ENCODE data around the gene KRT80. TPM values are rescaled to one million over a fixed set of nuclear protein-coding genes. Genes with fewer than 3 reads are reported as not detected.
A peak's percentile ranks its signal among the peaks of the same experiment; 100 is the strongest.

The KRT80 gene
- total and polyA plus RNA-seq, 8 donors: 4.8 to 18.3 (median 8.6) TPM

- TF ChIP-seq CTCF (IDR thresholded peaks at IDR 0.05): no peak
- DNase-seq (peak in 1 of 6 donors; percentile 20), FAIRE-seq (no peak), ATAC-seq (no peak)
- intact Hi-C loops (cut with DNase I): loop anchor here in 1 of 3 donors (5.0 kb wide), 1 partner anchor 48 kb away; no protein-coding TSS in a partner anchor
- WGBS, 2 donors: 60 to 65% methylated on average over 13 of the region's 13 CpGs
- H3K4me1 ChIP-seq: peaks cover 0 to 5% (median 3%) of the 10 kb centered on the region in 3 donors
- no peaks in the 10 kb centered on the region for H3K27me3 ChIP-seq
- no peak overlapping the region for H3K4me3 ChIP-seq
- H3K27ac ChIP-seq: peak overlapping the region in 1 of 4 donors; percentile 37
- no peaks in the 10 kb centered on the region for H3K9me3 ChIP-seq
- no peaks in the 10 kb centered on the region for H3K36me3 ChIP-seq
Observed at GRCh38 chr12:52164624-52165023, 27.2 kb downstream of the KRT80 start.

- intact Hi-C loops (cut with DNase I): no loop called here
- DNase-seq (peak in 1 of 6 donors; percentile 15), ATAC-seq (no peak), FAIRE-seq (no peak)
- Histone ChIP-seq H3K36me3 (no peaks in the 10 kb centered on the region), H3K27ac (no peak overlapping the region), H3K9me3 (no peaks in the 10 kb centered on the region), H3K4me1 (peaks cover 0 to 5% (median 3%) of the 10 kb centered on the region in 3 donors), H3K27me3 (no peaks in the 10 kb centered on the region), H3K4me3 (no peak overlapping the region)
- WGBS, 2 donors: 66 to 77% methylated on average over 3 of the region's 3 CpGs
- TF ChIP-seq CTCF (IDR thresholded peaks at IDR 0.05): no peak
Observed at GRCh38 chr12:52162981-52163380, 28.8 kb downstream of the KRT80 start.

GRCh38 chr12:52160200-52160599 is 31.6 kb downstream of the KRT80 start:
- 80 to 93% methylated on average over 4 of the region's 4 CpGs for WGBS, 2 donors
- FAIRE-seq: no peak
- H3K27ac ChIP-seq: no peak overlapping the region
- intact Hi-C loops (cut with DNase I): no loop called here
- no peak overlapping the region for H3K4me3 ChIP-seq
- H3K4me1 ChIP-seq: peaks cover 0 to 5% (median 3%) of the 10 kb centered on the region in 3 donors
- no peak for ATAC-seq
- no peaks in the 10 kb centered on the region for H3K9me3 ChIP-seq
- H3K27me3 ChIP-seq: no peaks in the 10 kb centered on the region
- no peak for TF ChIP-seq CTCF (IDR thresholded peaks at IDR 0.05)
- H3K36me3 ChIP-seq: no peaks in the 10 kb centered on the region
- no peak for DNase-seq

GRCh38 chr12:52157566-52158150 is 34.2 kb downstream of the KRT80 start:
- DNase-seq: no peak
- intact Hi-C loops (cut with DNase I): loop anchor here in 2 of 3 donors (5.0 kb wide), 3 partner anchors 165 to 725 kb away; partner anchors contain the start of gene KRT83 (in 1 of the 2)
- TF ChIP-seq CTCF (IDR thresholded peaks at IDR 0.05): no peak
- Histone ChIP-seq H3K27me3 (no peaks in the 10 kb centered on the region), H3K9me3 (no peaks in the 10 kb centered on the region), H3K36me3 (no peaks in the 10 kb centered on the region), H3K27ac (no peak overlapping the region), H3K4me3 (no peak overlapping the region), H3K4me1 (no peaks in the 10 kb centered on the region)
- ATAC-seq: no peak
- no peak for FAIRE-seq
- WGBS, 2 donors: 71 to 80% methylated on average over 5 of the region's 5 CpGs

Measured in pancreas (tissue), 10 donors.